CD4-positive, alpha-beta T cell treated with Interleukin-12 subunit alpha and Interleukin-12 subunit beta, for 1 hour (primary cell): ENCODE data around the gene PEAK1.

ENCODE experiments used
- DNase-seq: peaks from one replicate; pipeline ENCODE4 v3.0.0-alpha.2; 2020

The PEAK1 gene

DNA sequence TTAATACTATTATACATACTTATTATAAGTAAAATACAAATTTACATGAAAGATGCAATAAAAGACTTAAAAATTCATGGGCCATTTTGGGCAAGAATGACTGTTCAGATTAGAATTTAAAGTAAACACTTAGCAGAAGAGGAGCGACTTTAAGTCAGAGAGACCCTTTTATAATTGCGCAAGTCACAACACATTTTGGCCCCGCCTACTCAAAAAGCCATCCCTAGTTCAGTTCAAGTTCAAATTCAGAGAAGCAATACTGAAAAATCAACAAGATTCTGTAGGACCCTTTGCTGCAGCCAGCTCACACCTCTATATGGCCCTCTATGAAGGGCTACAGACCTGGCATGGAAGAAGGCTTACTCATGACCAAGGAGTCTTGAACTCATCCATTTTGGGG, 64.6 kb downstream of the PEAK1 start:
- no peak for DNase-seq

DNA sequence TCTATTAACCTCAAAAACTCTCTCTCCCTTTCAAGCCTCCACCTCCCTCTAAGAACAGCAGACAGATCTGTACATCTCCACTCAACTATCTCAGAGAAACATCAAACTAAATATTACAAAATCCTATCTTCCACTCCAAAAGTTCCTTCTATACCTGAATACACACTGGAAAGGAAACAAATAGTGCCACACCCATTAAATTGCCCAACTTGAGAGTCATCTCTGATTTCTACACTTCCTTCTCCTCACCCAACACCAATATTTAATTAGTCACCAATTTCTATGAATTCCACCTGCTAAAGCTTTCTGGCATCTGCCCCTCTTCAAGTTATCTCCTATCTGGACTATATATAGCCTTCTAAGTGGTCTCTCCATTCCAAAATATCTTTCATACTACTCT, 65.8 kb downstream of the PEAK1 start:
- DNase-seq = no peak

DNA sequence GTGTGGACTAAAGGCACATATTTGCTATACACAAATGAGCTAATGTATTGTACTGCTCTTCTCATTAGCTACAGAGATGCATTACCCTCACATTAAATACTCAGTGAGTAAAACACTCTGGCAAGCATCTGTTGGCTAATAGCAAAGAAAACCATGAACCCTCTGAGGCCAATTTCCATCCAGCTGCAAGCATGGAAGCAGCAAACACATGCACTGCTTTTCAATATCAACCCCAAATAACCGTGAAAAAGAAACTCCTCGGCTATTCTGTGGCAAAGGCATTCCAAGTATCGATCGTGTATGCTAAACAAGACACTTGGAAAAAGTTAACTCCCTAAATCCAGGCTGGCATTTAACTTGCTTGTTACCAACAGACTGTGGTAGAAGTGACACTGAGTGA, 67.0 kb downstream of the PEAK1 start:
- DNase-seq = no peak

DNA sequence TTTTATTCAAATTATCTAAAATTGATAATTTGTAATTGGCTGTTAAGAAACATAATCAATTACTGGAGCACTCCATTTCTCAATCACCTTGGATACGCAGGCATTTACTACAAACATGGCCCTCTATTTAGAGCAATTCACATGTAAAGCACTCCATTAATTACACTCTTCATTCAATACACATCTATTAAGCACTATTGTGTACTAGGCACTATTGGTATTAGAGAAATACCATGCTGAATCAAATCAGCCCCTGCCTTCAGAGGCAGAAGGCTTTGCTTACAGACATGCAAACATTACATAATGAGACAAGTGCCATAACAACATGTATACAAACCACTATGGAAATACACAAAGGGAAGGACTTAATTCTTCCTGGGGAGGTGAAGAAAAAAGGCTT, 69.1 kb downstream of the PEAK1 start:
- DNase-seq = no peak

DNA sequence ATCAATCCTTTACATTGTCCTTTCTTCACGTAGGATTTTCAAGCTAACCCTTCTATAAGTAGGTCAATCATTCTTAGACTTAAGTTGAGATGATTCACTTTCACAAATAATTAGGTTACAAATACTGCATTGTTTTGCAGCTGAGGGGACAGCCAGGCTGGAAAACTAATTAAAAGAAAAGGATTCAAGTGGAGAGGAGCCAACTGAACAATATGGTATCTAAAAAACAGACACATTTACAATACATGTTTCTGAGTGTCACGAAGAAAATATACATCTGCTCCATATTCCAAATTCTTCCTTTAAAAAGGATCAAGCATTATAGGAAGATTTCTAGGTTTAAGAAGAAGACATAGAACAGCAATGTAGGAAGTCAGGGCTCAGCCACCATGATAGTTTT, 70.2 kb downstream of the PEAK1 start:
- no peak for DNase-seq

DNA sequence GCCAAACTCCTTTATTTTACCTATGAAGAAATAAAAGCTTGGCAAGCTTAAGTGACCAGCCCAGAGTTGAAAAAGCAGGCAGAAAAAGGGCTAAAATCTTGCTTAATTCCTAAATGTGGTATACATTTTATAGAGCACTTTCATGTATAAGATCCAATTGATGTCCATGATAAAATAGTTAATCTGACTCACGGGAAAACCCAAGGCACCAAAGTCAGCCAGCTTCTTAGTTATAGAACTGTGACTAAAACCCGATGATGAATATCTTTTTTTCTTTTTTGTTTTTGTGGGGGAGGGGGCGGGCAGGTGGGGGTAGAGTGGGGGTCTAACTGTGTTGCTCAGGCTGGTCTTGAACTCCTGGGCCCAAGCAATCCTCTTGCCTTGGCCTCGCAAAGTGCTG, 71.4 kb downstream of the PEAK1 start:
- no peak for DNase-seq

DNA sequence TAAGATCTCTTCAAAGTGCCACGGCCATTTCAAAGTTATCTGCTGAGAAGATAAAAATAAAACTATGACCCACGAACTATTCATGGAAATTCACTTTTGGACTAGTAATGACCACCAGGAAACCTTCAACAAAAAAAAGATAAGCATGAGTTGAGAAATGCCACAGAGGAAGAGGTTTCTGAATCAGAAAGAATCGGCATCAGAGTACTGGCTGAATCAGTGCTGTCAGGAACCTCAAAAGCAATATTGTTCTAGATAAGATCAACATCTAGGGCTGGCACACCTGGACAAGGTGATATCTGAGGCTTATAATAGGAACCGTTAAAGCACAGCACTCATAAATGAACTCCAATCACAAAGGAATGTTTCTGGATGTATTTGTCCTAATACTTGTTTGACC, 72.7 kb downstream of the PEAK1 start:
- no peak for DNase-seq

DNA sequence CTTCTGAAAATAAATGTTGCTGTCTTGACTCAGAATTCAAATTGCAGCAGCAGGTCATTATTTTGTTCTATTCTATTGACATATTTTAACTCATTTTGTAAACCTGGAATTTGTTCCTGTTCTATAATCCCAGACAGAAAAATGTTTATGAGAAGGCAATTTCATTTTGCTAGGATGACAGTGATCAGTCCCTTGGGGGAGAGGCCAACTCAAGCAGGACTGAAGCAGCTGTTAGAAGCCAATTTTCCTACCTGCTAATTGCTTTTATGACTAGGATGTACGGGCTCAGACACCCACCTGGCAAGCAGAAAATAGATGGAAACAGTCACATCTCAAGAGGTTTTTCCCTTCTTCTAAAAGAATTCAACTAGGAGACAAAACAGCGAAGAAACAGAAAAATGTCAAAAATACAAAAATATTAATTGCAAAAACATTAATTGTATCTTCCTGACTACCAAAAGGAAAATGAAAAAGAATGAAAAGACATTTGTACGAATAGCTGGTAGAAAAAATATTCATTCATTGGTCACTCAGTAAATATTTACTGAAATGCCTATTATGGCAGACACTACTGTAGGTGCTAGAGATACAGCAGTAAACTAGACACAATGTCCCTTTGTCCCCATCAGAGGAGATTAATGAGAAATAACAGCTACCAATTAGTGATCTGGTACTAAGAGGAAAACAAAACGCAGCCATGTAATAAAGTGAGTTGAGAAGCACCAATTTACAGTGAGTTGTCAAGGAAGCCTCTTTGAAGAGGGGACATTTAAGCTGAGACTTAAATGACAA, 73.5 kb downstream of the PEAK1 start:
- no peak for DNase-seq

DNA sequence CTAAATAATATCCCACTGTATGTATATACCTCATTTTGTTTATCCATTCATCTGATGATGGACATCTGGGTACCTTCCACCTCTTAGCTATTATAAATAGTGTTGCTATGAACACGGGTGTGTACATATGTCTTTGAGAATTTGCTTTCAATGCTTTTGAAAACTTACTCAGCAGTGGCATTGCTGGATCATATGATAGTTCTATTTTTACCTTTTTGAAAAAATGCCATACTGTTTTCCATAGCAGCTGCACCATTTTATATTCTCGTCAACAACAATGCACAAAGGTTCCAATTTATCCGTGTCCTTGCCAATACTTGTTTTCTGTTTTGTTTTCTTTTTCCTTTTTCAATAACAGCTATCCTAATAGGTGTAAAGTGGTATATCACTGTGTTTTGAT, 77.1 kb downstream of the PEAK1 start:
- no peak for DNase-seq

DNA sequence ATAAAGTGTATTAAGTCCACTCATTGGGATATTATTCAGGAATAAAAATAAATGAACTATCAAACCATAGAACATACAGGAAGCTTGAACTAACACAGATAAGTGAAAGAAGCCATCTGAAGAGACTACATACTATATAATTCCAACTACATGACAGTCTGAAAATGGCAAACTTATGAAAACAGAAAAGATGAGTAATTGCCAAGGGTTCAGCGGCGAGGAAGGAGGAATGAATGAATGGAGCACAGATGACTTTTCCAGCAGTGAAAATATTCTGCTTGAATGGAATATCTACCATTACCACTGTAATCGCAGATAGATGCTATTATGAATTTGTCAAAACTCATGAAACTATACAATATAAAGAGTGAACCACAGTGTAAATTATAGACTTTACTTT, 79.7 kb downstream of the PEAK1 start:
- DNase-seq = no peak

DNA sequence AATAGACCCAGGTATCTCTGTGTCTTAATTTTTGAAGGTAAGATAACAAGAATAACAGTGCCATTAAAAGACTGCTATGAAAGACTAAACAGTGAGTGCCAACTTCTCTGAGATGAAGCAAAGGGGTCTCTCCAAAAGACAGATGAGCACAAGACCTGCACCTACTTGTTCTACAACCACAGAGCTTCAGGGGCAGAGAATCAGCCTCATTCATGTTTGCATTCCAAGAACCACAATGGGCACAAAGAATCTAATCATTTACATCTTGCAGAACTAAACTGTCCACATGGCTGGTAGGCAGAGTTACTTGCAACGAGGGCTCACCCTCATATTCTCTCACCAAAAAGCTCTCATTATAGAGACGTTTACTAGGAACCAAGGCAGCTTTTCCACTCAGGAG, 83.9 kb downstream of the PEAK1 start:
- DNase-seq = no peak

DNA sequence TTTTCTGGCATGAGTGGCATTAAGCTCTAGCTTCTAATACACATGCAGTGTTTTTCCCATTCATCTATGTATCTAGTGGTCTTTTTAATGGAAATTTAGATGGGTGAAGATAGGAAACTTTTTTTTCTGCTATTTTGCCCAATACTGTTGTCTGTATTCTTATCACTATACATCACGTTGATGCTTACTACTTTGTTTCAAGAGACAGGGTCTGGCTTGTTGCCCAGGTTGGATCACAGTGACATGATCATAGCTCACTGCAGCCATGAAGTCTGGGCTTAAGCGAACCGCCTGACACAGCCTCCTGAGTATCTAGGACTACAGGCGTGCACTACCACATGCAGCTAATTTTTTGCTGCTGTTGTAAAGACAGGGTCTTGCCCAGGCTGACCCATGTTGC, 84.6 kb downstream of the PEAK1 start:
- DNase-seq = no peak

DNA sequence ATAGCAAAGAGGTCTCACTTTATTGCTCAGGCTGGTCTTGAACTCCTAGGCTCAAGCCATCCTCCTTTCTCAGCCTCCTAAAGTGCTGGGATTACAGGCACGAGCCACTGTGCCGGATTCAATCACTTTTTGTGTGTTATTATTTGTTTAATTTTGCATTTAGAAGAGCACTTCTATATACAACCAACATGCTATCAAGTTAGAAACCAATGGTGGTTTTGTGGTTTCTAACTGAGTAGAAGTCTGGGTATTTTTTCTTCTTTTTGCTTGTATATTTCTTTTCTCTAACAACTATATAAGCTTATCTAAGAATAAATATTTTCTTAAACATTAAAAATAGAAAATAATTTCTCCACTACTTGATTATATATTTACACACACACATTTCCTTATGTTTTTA, 86.7 kb downstream of the PEAK1 start:
- DNase-seq = no peak

DNA sequence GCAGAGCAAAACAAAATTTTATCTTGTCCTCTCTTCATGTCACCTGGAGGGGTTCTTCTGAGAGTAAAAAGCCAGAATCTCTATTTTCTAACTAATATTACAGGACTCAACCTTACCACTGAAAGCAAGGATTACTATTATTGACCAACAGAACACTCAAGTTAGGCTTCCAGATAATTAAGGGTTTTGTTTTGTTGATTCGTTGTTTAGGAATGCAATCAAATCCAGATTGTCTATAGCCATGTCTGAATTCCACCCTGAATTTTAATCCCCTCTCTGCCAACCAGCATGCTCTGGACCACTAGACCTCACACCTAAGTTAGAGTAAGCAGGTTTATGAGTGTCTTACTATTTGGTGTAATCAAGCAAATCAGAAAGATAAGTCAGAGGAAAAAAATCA, 90.7 kb downstream of the PEAK1 start:
- DNase-seq = no peak

DNA sequence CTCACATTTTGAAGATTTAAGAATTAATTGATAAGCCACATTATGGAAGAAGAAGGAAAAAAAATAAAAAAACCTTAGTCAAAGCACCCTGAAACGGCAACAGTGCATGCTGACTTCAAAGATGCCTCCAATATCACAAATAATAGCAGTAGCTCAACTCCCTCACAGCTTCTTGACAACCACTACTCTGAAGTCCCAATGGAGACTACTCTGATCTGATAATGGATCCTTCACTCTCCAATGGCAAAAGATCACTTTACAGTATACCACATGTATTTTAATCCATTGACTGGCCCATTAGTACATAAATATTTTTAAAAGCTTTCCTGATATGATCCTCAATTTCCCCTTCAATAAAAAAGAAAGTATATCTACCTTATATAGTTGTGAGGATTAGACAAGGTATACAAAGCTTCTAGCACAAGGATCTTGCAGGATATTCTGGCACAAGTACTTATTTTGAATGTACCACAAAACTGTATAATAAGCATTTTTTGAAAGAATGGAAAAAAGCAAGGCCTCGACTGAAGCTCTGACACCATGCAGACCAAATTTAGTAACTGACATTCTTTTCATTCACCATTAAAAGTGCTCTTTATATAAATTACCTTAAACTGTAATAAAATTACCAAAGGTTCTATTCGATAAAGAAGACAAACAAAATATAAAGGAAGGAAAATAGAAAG, 91.9 kb downstream of the PEAK1 start:
- DNase-seq = no peak

DNA sequence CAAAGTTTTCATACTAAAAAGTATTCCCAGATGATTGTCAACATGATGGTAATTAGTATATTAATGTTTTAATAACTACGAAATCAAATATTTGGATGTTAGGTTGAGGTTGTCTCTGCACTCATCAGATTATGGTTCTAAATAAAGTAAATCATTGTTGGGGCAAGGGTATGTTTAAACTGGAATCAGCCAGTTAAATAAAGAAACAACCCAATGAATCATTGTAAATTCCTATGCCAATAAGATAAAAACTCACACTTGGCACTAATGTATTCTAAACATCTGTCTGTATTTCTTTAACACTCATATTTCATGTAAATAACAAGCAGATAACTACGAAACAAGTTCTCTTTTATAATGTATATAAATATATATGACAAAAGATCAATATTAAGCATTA, 92.7 kb downstream of the PEAK1 start:
- DNase-seq = no peak

DNA sequence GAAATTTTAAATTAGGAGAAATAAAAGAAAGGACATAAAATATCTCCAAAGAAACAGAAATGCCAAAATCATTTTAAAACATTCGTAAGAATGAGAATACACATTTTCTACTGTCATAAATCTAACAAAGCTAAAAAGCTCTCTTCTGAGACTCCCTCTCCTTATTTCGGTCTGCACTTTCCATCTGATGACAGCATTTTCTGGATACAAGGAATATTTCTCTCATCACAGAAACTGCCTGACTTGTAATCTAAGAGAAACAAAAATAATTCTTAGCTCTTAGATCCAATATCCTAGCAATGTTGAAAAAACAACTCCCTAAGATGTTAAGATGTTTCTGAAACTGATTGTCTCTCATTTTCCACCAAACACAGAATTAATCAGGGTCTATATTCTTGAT, 93.5 kb downstream of the PEAK1 start:
- no peak for DNase-seq

DNA sequence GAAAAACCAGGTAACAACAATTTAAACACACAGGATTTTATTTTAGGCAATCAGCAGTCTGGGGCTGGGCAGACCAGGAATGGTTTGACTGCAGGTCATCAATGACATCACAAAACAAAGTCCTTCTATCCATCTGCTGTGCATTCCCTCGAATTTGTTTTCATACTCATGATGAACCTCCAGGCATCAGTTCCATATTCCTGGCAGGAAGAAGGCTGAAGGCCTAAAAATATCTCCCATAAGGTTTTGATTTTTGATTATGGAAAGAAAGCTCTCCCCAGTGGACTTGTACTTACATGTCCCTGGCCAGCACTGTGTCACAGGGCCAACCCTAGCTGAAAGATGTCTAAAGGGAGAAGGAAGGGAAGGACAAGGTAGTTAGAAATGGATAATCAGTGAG, 107.4 kb downstream of the PEAK1 start:
- no peak for DNase-seq

DNA sequence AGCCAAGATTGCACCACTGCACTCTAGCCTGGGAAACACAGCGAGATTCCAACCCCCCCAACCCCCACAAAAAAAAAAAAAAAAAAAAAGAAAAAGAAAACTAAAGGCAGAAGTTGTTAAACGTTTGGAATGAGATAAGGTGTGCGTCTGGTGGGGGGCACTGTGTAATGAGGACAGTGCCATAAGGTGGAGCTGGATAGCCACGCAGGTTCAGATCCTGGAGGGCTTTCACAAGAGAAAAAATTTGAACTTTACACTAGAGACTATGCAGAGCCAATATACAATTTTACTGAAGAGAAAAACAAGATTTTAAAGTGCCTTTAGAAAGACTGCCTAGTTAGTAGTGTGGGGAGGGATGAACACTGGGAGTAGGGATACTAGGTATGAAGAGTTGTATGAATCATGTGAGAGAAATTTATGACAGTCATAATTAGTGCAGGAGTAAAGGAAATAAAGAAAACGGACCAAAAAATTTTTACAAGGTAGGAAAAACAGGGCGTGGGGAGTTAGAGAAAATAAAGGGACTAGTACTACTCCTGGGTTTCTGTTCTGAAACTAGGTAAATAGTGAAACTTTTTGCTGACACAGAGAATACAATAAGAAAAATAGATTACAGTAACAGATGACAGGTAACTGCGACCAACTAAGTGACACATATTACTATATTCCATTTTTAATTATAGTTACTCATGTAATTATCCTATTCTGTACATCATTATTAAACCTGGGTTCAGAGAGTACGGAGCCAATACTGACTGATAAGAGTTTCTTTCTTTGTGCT, 108.1 kb downstream of the PEAK1 start:
- DNase-seq = no peak

DNA sequence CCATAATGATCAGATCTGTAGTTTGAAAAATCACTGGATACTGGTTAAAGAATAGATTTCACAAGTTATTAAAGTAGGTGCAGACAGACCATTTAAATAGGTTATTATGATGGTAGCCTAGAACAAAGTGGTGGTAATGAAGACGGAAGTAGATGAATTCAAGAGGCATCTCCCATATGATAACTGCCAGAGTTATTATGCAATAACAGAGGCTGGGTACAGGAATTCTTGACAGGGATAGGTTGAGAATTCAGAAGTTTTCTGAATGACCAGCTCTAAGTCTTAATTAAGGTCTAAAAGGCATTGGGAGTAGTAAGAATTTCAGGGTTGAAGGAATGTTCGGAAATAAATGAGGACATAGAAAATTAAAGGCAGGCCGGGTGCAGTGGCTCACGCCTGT, 108.9 kb downstream of the PEAK1 start:
- no peak for DNase-seq

DNA sequence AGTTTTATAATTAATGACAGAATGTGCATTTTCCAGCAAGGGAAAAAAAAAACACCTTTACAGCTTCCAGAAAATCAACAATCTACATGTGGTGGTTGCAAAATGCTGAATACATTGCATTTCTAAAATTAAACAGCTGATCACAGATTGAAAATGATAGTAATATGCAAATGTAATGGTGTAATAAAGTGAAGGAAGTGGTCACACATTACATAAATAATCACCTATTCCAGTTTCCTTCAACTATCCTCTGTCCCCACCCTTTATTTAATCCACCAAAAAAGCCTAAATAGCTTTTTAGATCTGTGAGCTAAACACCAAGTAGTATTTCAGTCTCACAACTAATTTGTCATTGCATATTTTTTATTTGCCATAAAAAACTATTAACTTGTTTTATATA, 110.5 kb downstream of the PEAK1 start:
- no peak for DNase-seq

DNA sequence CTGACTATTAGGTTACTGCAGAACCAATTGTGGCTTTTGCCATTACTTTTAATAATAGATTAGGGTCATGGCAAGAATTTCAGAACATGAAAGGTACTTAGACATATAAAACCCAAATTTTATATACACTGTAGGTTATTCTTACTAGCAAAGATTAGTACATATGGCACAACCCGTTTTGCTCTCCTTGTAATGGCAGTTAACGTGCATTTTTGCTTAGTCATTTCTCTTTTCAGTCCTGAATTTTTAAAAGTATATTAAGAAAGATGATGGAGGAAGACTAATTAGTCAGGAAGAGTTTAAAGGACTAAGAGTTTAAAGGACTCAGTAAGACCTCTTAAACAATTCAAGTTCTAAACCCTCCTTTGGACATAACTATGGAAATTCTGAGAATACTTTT, 114.0 kb downstream of the PEAK1 start:
- DNase-seq = no peak

DNA sequence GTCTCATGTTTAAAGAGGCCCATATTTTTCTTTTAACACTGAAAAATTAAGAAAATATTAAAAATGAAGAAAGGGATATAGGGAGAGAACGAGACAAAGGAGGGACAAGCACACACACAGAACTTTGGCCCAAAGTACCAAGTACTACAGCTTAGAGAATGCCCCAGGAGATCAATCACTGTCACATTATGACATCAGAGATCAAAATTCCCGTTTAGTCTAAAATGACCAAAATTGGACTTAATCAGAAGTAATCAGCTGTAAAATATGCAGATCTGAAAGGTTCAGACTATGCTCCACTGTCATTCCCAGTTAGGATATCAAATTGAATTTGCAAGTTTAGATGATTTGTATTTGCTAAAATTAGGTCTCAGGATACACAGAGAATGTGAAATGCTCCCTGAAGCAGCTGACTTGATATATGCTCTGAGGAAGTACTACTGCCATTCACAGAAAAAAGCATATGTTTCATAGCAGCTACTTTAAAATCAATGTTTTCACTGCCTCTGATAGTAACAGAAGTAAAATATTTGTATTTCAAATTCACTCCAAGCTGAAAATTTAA, 123.0 kb downstream of the PEAK1 start:
- no peak for DNase-seq

DNA sequence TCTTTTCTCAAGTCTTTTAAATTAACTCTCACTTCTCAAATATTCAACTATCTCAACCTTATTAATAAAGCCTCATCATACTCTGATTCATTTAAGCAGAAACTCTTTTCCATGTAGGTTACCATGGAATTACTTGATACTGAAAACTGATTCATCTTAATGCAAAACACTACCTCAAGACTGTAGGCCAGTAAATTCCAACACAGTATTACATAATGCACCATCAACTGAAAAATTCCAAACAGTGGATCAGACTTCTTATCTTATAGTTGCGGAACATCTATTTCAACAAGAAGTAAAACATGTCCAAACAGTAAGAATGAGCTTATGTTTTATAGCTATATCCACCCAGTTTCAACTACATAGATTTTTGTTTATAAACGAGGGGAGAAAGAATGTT, 124.5 kb downstream of the PEAK1 start:
- DNase-seq = no peak
